Immature natural killer cell (primary cell): ENCODE measurements around the gene FHDC1. TPM values are rescaled to one million over a fixed set of nuclear protein-coding genes. Genes with fewer than 3 reads are reported as not detected.

Experiments used
- DNase-seq, 3 donors: peaks; one replicate each; pipeline ENCODE4 v3.0.0; 2022; ENCODE audit warnings: mixed read lengths in 1 of 3
- H3K27ac Mint-ChIP-seq, 6 donors: one replicate each; pipeline ENCODE4 v1.8.0; 2020; ENCODE audit warnings: mixed read lengths in 6 of 6, mild to moderate bottlenecking in 5 of 6, inconsistent platforms in 4 of 6, moderate library complexity in 3 of 6
- H3K27me3 Mint-ChIP-seq, 3 donors: one replicate each; pipeline ENCODE4 v1.8.0; 2020 to 2021; ENCODE audit warnings: low read depth in 3 of 3, mild to moderate bottlenecking in 3 of 3, mixed read lengths in 3 of 3, moderate library complexity in 3 of 3, inconsistent platforms in 1 of 3
- H3K36me3 Mint-ChIP-seq, 3 donors: one replicate each; pipeline ENCODE4 v1.8.0; 2020; ENCODE audit warnings: mixed read lengths in 3 of 3, inconsistent platforms in 2 of 3, mild to moderate bottlenecking in 2 of 3
- H3K4me1 Mint-ChIP-seq, 2 donors: one replicate each; pipeline ENCODE4 v1.8.0; 2020; ENCODE audit warnings: inconsistent platforms in 2 of 2, mild to moderate bottlenecking in 2 of 2, mixed read lengths in 2 of 2, moderate library complexity in 1 of 2
- H3K4me3 Mint-ChIP-seq, 5 donors: one replicate each; pipeline ENCODE4 v1.8.0; 2020; ENCODE audit warnings: mild to moderate bottlenecking in 5 of 5, mixed read lengths in 5 of 5, inconsistent platforms in 3 of 5, moderate library complexity in 3 of 5
- H3K9me3 Mint-ChIP-seq, 6 donors: one replicate each; pipeline ENCODE4 v1.8.0; 2020; ENCODE audit warnings: mild to moderate bottlenecking in 6 of 6, mixed read lengths in 6 of 6, inconsistent platforms in 4 of 6, moderate library complexity in 3 of 6
- polyA plus RNA-seq, 3 donors: library from polyadenylated mRNA; unstranded; fragments of 300-500 nt; fragmentation: Illumina TruSeq; gene quantifications; one replicate each; pipeline ENCODE4 v1.2.3, GENCODE V29; 2021

The FHDC1 gene
- polyA plus RNA-seq, 3 donors from 2014 or later: not detected

DNA sequence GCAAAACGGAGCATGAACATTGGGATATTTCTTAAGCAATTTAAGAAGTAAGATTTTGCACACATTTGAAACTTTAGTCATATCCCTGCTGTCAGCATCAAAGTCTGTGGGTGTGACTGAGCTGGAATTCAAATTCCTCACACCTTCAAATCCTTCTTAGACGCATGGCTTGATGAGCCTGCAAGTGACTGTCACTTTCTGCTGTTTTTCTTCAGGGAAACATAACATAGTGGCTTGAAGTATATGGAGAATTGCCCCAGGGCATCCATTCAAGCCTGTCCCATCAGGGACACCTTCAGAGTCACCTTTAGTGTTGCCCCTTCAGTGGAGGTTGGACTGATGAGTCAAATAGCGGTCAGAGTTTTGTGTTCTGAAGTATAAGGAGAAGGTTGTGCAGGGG is 17.4 kb downstream of the FHDC1 start:
- DNase-seq: no peak
- Mint-ChIP-seq H3K4me3 (no peak overlapping the region), H3K4me1 (peaks cover 27 to 28% of the 10 kb centered on the region in 2 donors), H3K36me3 (no peaks in the 10 kb centered on the region), H3K9me3 (no peaks in the 10 kb centered on the region), H3K27ac (no peak overlapping the region), H3K27me3 (no peaks in the 10 kb centered on the region)

GRCh38 chr4:152954741-152955140 is 18.6 kb downstream of the FHDC1 start:
- Mint-ChIP-seq H3K9me3 (no peaks in the 10 kb centered on the region), H3K4me1 (peaks cover 38 to 39% of the 10 kb centered on the region in 2 donors), H3K27ac (no peak overlapping the region), H3K4me3 (no peak overlapping the region), H3K27me3 (no peaks in the 10 kb centered on the region), H3K36me3 (no peaks in the 10 kb centered on the region)
- DNase-seq: no peak

GRCh38 chr4:152956147-152956546 is 20.0 kb downstream of the FHDC1 start:
- peak overlapping the region in 2 of 5 donors; percentile 27 to 43 for H3K4me3 Mint-ChIP-seq
- H3K4me1 Mint-ChIP-seq: peaks cover 38 to 39% of the 10 kb centered on the region in 2 donors
- no peaks in the 10 kb centered on the region for H3K36me3 Mint-ChIP-seq
- no peak for DNase-seq
- H3K27me3 Mint-ChIP-seq: no peaks in the 10 kb centered on the region
- H3K27ac Mint-ChIP-seq: peak overlapping the region; percentile 31 to 93 (median 72)
- no peaks in the 10 kb centered on the region for H3K9me3 Mint-ChIP-seq

DNA sequence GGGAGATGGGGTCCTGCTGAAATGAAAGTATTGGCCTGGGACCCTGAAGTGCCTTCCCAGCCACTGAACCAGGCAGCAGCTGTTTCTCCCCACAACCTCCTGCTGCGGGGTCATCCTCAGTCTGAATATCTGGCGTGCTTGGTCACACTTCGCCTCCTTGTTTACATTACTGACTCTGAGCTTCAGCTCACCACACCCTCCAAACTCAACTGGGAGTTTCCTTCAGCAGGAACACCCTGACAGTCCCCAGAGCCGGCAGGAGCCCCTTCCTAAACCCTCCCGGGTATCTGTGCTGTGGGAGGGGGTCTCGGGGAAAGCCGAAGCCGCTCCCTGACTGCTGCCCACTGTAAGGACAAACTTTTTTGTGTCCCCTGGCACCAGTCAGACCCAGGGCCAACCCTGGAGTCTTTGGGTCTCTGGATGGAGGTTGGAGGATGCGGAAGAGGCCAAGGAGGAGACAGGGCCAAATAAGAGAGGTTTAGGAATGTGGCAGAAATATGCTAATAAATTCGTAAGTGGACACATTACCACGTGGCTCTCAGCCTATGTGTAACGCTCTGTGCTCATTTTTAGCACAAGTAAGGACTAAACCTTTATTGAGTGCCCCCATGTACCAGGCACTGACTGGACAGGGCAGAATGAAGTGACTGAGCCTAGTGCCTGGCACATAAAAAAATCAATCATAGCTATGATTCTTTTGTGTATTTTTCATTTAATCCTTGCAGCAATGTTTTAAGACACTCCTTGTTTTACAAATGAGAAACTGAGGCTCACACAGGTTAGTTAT is 20.7 kb downstream of the FHDC1 start:
- Mint-ChIP-seq H3K36me3 (no peaks in the 10 kb centered on the region), H3K27me3 (no peaks in the 10 kb centered on the region), H3K4me1 (peaks cover 38 to 39% of the 10 kb centered on the region in 2 donors), H3K4me3 (peak overlapping the region; percentile 58 to 79 (median 65)), H3K9me3 (no peaks in the 10 kb centered on the region), H3K27ac (peak overlapping the region; percentile 74 to 93 (median 83))
- no peak for DNase-seq

DNA sequence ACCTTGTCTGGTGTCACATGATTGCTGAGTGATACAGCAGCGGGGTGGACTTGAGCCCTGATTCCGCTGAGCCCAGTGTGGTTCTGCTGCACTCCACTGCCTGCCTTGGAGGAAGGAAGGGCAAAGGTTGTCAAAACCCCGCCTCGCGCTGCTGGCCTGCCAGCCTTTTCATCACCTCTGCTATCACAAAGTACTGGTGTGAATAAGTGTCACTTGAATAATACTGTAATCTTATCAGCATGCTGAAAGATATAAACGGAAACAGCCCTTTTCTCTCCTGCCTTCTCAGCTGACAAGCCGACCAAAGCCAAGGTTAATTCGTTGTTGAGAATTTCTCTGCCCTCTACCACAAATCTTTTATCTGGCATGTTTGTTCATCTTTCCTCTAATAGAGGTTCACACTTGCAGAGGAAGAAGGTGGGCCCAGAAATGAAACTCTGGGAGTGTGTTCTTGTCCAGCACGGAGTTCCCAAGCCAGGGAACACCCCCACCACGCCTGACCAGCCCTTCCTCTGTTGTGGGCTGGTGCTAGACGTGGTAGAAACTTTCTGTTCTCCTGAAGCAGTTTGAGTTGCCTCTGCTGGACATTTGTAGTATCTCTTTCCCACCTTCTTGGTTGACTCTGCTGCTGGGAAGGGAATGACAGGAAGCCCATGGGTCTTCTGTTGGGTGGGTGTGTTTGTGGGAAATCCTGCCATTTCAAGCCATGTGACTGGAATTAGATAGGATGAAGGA is 21.5 kb downstream of the FHDC1 start:
- H3K4me1 Mint-ChIP-seq: peaks cover 38 to 39% of the 10 kb centered on the region in 2 donors
- peak overlapping the region; percentile 74 to 93 (median 83) for H3K27ac Mint-ChIP-seq
- H3K4me3 Mint-ChIP-seq: peak overlapping the region; percentile 58 to 79 (median 65)
- no peaks in the 10 kb centered on the region for H3K36me3 Mint-ChIP-seq
- H3K27me3 Mint-ChIP-seq: no peaks in the 10 kb centered on the region
- H3K9me3 Mint-ChIP-seq: no peaks in the 10 kb centered on the region
- DNase-seq: peak; percentile 34 to 46 (median 40)

GRCh38 chr4:152959080-152959479 is 23.0 kb downstream of the FHDC1 start:
- no peak for DNase-seq
- no peaks in the 10 kb centered on the region for H3K9me3 Mint-ChIP-seq
- peaks cover 0 to 1% (median 0%) of the 10 kb centered on the region in 3 donors for H3K27me3 Mint-ChIP-seq
- peaks cover 38 to 39% of the 10 kb centered on the region in 2 donors for H3K4me1 Mint-ChIP-seq
- peak overlapping the region in 2 of 6 donors; percentile 79 to 93 for H3K27ac Mint-ChIP-seq
- peaks cover 0 to 5% (median 0%) of the 10 kb centered on the region in 3 donors for H3K36me3 Mint-ChIP-seq
- peak overlapping the region in 1 of 5 donors; percentile 74 for H3K4me3 Mint-ChIP-seq

DNA sequence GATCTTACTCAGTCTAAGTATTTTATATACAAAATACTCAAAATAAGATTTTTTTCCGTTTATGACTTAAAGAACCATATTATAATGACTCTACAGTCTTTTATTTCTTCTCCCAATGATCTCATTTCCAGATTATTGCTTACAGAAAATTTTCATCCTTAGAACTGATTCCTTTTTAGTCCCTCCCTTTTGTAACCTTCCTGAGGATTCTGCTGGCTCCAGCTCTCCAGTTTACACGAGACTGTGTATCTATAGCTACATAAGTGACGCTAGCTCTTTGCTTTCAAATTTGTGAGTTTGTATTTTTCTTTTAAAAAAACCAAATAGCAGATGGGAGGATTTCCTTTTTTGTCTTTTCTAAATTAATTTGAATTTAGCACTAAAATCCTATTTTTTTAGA is 24.0 kb downstream of the FHDC1 start:
- H3K4me3 Mint-ChIP-seq: no peak overlapping the region
- peaks cover 38 to 39% of the 10 kb centered on the region in 2 donors for H3K4me1 Mint-ChIP-seq
- no peak overlapping the region for H3K27ac Mint-ChIP-seq
- DNase-seq: no peak
- H3K36me3 Mint-ChIP-seq: peaks cover 0 to 5% (median 3%) of the 10 kb centered on the region in 3 donors
- H3K9me3 Mint-ChIP-seq: no peaks in the 10 kb centered on the region
- H3K27me3 Mint-ChIP-seq: peaks cover 0 to 1% (median 0%) of the 10 kb centered on the region in 3 donors

GRCh38 chr4:152961014-152961772 is 25.1 kb downstream of the FHDC1 start:
- peaks cover 34% of the 10 kb centered on the region in 2 donors for H3K4me1 Mint-ChIP-seq
- H3K36me3 Mint-ChIP-seq: peaks cover 0 to 5% (median 3%) of the 10 kb centered on the region in 3 donors
- H3K9me3 Mint-ChIP-seq: no peaks in the 10 kb centered on the region
- H3K27me3 Mint-ChIP-seq: peaks cover 0 to 1% (median 0%) of the 10 kb centered on the region in 3 donors
- H3K27ac Mint-ChIP-seq: no peak overlapping the region
- no peak overlapping the region for H3K4me3 Mint-ChIP-seq
- no peak for DNase-seq

DNA sequence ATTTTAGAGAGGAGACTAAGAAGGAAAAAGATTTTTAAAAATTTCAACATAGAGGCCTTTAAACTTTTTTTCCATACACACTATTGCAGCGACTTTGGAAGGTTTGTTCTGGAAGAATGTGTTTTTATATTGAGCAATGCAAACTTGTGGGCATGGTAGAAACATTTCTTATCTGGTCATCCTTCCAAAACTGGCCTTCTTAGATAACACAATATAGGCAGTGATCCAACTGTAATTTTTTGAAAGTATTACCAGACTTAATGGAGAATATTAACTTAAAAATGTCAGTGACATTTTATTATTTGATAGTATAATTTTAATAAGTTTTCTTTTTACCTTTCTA is 25.6 kb downstream of the FHDC1 start:
- Mint-ChIP-seq H3K9me3 (no peaks in the 10 kb centered on the region), H3K27me3 (peaks cover 0 to 1% (median 0%) of the 10 kb centered on the region in 3 donors), H3K4me3 (no peak overlapping the region), H3K4me1 (peaks cover 28 to 29% of the 10 kb centered on the region in 2 donors), H3K27ac (no peak overlapping the region), H3K36me3 (peaks cover 0 to 5% (median 3%) of the 10 kb centered on the region in 3 donors)
- no peak for DNase-seq

GRCh38 chr4:152962150-152962549 is 26.0 kb downstream of the FHDC1 start:
- Mint-ChIP-seq H3K4me3 (no peak overlapping the region), H3K27me3 (peaks cover 0 to 1% (median 0%) of the 10 kb centered on the region in 3 donors), H3K36me3 (peaks cover 0 to 5% (median 3%) of the 10 kb centered on the region in 3 donors), H3K9me3 (no peaks in the 10 kb centered on the region), H3K4me1 (peaks cover 24% of the 10 kb centered on the region in 2 donors), H3K27ac (no peak overlapping the region)
- DNase-seq: no peak

DNA sequence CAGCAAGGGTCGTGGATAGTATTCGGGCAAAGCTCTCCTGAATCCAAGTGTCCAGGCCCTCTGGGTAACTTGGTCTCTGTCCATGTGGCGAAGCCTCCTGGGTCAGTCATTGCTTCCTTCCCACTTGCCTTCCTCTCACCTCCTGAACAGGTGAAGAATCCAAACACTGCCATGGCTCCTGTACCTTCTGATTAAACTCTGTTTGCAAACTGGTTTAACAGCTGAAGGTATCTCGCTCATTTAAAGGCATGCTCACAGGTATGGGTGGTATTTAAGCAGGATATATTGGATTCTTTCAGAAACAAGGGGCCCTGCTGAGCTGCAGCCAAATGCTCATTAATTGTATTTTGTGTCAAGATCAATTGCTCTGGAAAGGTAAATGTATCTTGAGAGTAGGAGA is 28.2 kb downstream of the FHDC1 start:
- Mint-ChIP-seq H3K9me3 (no peaks in the 10 kb centered on the region), H3K4me3 (no peak overlapping the region), H3K27ac (no peak overlapping the region), H3K27me3 (peaks cover 0 to 1% (median 0%) of the 10 kb centered on the region in 3 donors), H3K4me1 (peaks cover 2 to 3% of the 10 kb centered on the region in 2 donors), H3K36me3 (peaks cover 0 to 5% (median 5%) of the 10 kb centered on the region in 3 donors)
- DNase-seq: no peak

GRCh38 chr4:152965611-152966010 is 29.5 kb downstream of the FHDC1 start:
- H3K27ac Mint-ChIP-seq: no peak overlapping the region
- no peaks in the 10 kb centered on the region for H3K4me1 Mint-ChIP-seq
- H3K27me3 Mint-ChIP-seq: peaks cover 0 to 1% (median 0%) of the 10 kb centered on the region in 3 donors
- no peak overlapping the region for H3K4me3 Mint-ChIP-seq
- H3K36me3 Mint-ChIP-seq: peaks cover 4 to 5% (median 5%) of the 10 kb centered on the region in 3 donors
- H3K9me3 Mint-ChIP-seq: no peaks in the 10 kb centered on the region
- DNase-seq: no peak

- Mint-ChIP-seq H3K4me1 (no peaks in the 10 kb centered on the region), H3K9me3 (no peaks in the 10 kb centered on the region), H3K27ac (no peak overlapping the region), H3K4me3 (no peak overlapping the region), H3K36me3 (peaks cover 4 to 10% (median 5%) of the 10 kb centered on the region in 3 donors), H3K27me3 (no peaks in the 10 kb centered on the region)
- no peak for DNase-seq
Measured at GRCh38 chr4:152967907-152968306, 31.8 kb downstream of the FHDC1 start.
